Stomach (tissue), 4 donors: Measurements from ENCODE around the gene NANS.

Source experiments
- CTCF ChIP-seq, 7 experiments: fragments of 450-650 bp in 4 of 7; fragments of 200-600 bp in 3 of 7; sonication (generic) in 3 of 7; IDR thresholded peaks; one replicate each; pipeline ENCODE4 v1.5.1; 2016 to 2019; ENCODE audit warnings: antibody characterized with exemption in 7 of 7, control low read depth in 2 of 7, mild to moderate bottlenecking in 1 of 7
- EP300 ChIP-seq: sonication (generic); formaldehyde crosslinking; IDR thresholded peaks from one replicate; pipeline ENCODE4 v1.6.1; 2017; ENCODE audit warnings: antibody characterized with exemption
- POLR2A ChIP-seq, 4 donors: fragments of 450-650 bp; IDR thresholded peaks; one replicate each; pipeline ENCODE4 v1.6.1; 2016; ENCODE audit warnings: antibody characterized with exemption in 4 of 4, control low read depth in 2 of 4, mild to moderate bottlenecking in 1 of 4, moderate library complexity in 1 of 4
- POLR2AphosphoS5 ChIP-seq, 3 donors: sonication (generic); formaldehyde crosslinking; IDR thresholded peaks; one replicate each; pipeline ENCODE4 v1.6.1; 2016; ENCODE audit warnings: antibody characterized with exemption in 3 of 3

GRCh38 chr9:98130576-98131228 is 74.2 kb downstream of the NANS start:
- TF ChIP-seq CTCF (IDR thresholded peaks at IDR 0.05) (no peak), POLR2AphosphoS5 (IDR thresholded peaks at IDR 0.05) (no peak), POLR2A (IDR thresholded peaks at IDR 0.05) (no peak), EP300 (no peak)
